Hepatocyte (in vitro differentiated cells): ENCODE measurements around the gene COL5A1. TPM values are rescaled to one million over a fixed set of nuclear protein-coding genes. Genes with fewer than 3 reads are reported as not detected.

Source experiments
- DNase-seq: peaks from one replicate; pipeline ENCODE4 v3.0.0-alpha.2; 2016; ENCODE audit warnings: low spot score
- H2AFZ ChIP-seq: fragments of 200-600 bp; sonication (generic); 2 replicates; pipeline ENCODE4 v1.6.0; 2016; ENCODE audit warnings: antibody characterized with exemption, mild to moderate bottlenecking
- H3K27ac ChIP-seq: fragments of 200-600 bp; sonication (generic); 2 replicates; pipeline ENCODE4 v1.5.1; 2016; ENCODE audit warnings: mild to moderate bottlenecking
- H3K27me3 ChIP-seq: fragments of 200-600 bp; sonication (generic); 2 replicates; pipeline ENCODE4 v1.6.1; 2016
- H3K36me3 ChIP-seq: fragments of 200-600 bp; sonication (generic); replicated peaks from 2 replicates; pipeline ENCODE4 v1.5.1; 2016; ENCODE audit warnings: low read depth; ENCODE audit not compliant: insufficient read depth
- H3K4me1 ChIP-seq: fragments of 200-600 bp; sonication (generic); 2 replicates; pipeline ENCODE4 v1.5.1; 2016; ENCODE audit warnings: mild to moderate bottlenecking, moderate library complexity; ENCODE audit not compliant: insufficient read depth
- H3K4me2 ChIP-seq: fragments of 200-600 bp; sonication (generic); 2 replicates; pipeline ENCODE4 v1.6.0; 2016
- H3K4me3 ChIP-seq: fragments of 200-600 bp; sonication (generic); 2 replicates; pipeline ENCODE4 v1.5.1; 2016; ENCODE audit warnings: mild to moderate bottlenecking
- H3K79me2 ChIP-seq: fragments of 200-600 bp; sonication (generic); 2 replicates; pipeline ENCODE4 v1.6.0; 2017; ENCODE audit warnings: mild to moderate bottlenecking
- H3K9me2 ChIP-seq: fragments of 200-600 bp; sonication (generic); replicated peaks from 2 replicates; pipeline ENCODE4 v1.6.0; 2017; ENCODE audit warnings: mild to moderate bottlenecking; ENCODE audit not compliant: insufficient read depth
- H3K9me3 ChIP-seq: fragments of 200-600 bp; sonication (generic); 2 replicates; pipeline ENCODE4 v1.5.1; 2016; ENCODE audit warnings: low read depth, mild to moderate bottlenecking
- H4K20me1 ChIP-seq: fragments of 200-600 bp; sonication (generic); 2 replicates; pipeline ENCODE4 v1.6.0; 2016; ENCODE audit warnings: mild to moderate bottlenecking; ENCODE audit not compliant: insufficient read depth, poor library complexity, severe bottlenecking
- CTCF ChIP-seq: fragments of 200-600 bp; sonication (generic); IDR thresholded peaks from 2 replicates; pipeline ENCODE4 v1.5.1; 2016; ENCODE audit warnings: antibody characterized with exemption, mild to moderate bottlenecking; ENCODE audit not compliant: poor library complexity
- EZH2 ChIP-seq: fragments of 200-600 bp; sonication (generic); IDR thresholded peaks from 2 replicates; pipeline ENCODE4 v1.6.1; 2016; ENCODE audit warnings: antibody characterized with exemption, mild to moderate bottlenecking, borderline replicate concordance
- EZH2phosphoT487 ChIP-seq: fragments of 200-600 bp; sonication (generic); IDR thresholded peaks from one replicate; pipeline ENCODE4 v1.6.1; 2018; ENCODE audit warnings: antibody characterized with exemption, mild to moderate bottlenecking, low read depth, moderate library complexity; ENCODE audit not compliant: unreplicated experiment, severe bottlenecking
- WGBS: methylation state at CpG from one replicate; pipeline ENCODE4 v1.1.6; 2016; ENCODE audit warnings: low lambda C conversion rate; ENCODE audit errors: missing lambda C conversion rate; 5-methylcytosine and 5-hydroxymethylcytosine counted together
- polyA plus RNA-seq: library from polyadenylated mRNA; unstranded; fragments of >200 nt; fragmentation: Nextera tagmentation; extraction: Ambion mirVana; gene quantifications from 2 replicates; pipeline ENCODE4 v1.2.1, GENCODE V29; 2016
- total RNA-seq: library from RNA; depleted of rRNA; stranded (reverse); fragments of >200 nt; gene quantifications from 2 replicates; pipeline ENCODE4 v1.2.3, GENCODE V29; 2014

Gene COL5A1
- total and polyA plus RNA-seq, 2 experiments from 2014 or later, result 342 to 347 TPM

GRCh38 chr9:134841180-134841904 lies 199.7 kb downstream of the COL5A1 start:
- Histone ChIP-seq H3K9me3 (no peaks in the 10 kb centered on the region), H3K36me3 (no peaks in the 10 kb centered on the region), H3K4me2 (no peak overlapping the region), H3K27me3 (no peaks in the 10 kb centered on the region), H3K27ac (no peak overlapping the region), H4K20me1 (no peaks in the 10 kb centered on the region), H3K9me2 (no peaks in the 10 kb centered on the region), H2AFZ (no peak overlapping the region), H3K4me3 (no peak overlapping the region), H3K79me2 (no peaks in the 10 kb centered on the region), H3K4me1 (no peaks in the 10 kb centered on the region)
- 96% methylated on average over 15 of the region's 15 CpGs for WGBS
- no peak for DNase-seq
- TF ChIP-seq EZH2phosphoT487, result no peak
- TF ChIP-seq EZH2, result no peak
- no peak for TF ChIP-seq CTCF

GRCh38 chr9:134842321-134842720 lies 200.7 kb downstream of the COL5A1 start:
- no peaks in the 10 kb centered on the region for H4K20me1 ChIP-seq
- TF ChIP-seq EZH2phosphoT487 (no peak), CTCF (no peak), EZH2 (no peak)
- no peaks in the 10 kb centered on the region for H3K27me3 ChIP-seq
- no peaks in the 10 kb centered on the region for H3K36me3 ChIP-seq
- no peaks in the 10 kb centered on the region for H3K4me1 ChIP-seq
- 96% methylated on average over 18 of the region's 22 CpGs for WGBS
- H3K79me2 ChIP-seq, result no peaks in the 10 kb centered on the region
- H3K9me2 ChIP-seq, result no peaks in the 10 kb centered on the region
- H3K4me3 ChIP-seq, result no peak overlapping the region
- DNase-seq, result no peak
- H3K27ac ChIP-seq, result no peak overlapping the region
- H2AFZ ChIP-seq, result no peak overlapping the region
- H3K9me3 ChIP-seq, result no peaks in the 10 kb centered on the region
- no peak overlapping the region for H3K4me2 ChIP-seq

GRCh38 chr9:134843740-134844139 lies 202.1 kb downstream of the COL5A1 start:
- DNase-seq, result no peak
- no peak overlapping the region for H3K4me2 ChIP-seq
- no peak overlapping the region for H3K4me3 ChIP-seq
- H4K20me1 ChIP-seq, result no peaks in the 10 kb centered on the region
- 91% methylated on average over 17 of the region's 18 CpGs for WGBS
- no peaks in the 10 kb centered on the region for H3K4me1 ChIP-seq
- H2AFZ ChIP-seq, result no peak overlapping the region
- no peak for TF ChIP-seq EZH2phosphoT487
- TF ChIP-seq EZH2, result no peak
- no peak for TF ChIP-seq CTCF
- H3K79me2 ChIP-seq, result no peaks in the 10 kb centered on the region
- H3K9me2 ChIP-seq, result no peaks in the 10 kb centered on the region
- H3K27ac ChIP-seq, result no peak overlapping the region
- no peaks in the 10 kb centered on the region for H3K27me3 ChIP-seq
- H3K36me3 ChIP-seq, result no peaks in the 10 kb centered on the region
- H3K9me3 ChIP-seq, result no peaks in the 10 kb centered on the region
